Stimulated activated CD4-positive, alpha-beta T cell treated with anti-CD3 and anti-CD28 coated beads, Interleukin-1b, Interleukin-23, amount 100 ng/mL, for 24 hours (primary cell): Measurements from ENCODE around the gene HPN.

Experiments used
- DNase-seq, 4 experiments: peaks; one replicate each; pipeline ENCODE4 v3.0.0-alpha.2; 2020; ENCODE audit warnings: low read depth in 4 of 4, low spot score in 1 of 4

Gene HPN

GRCh38 chr19:35060160-35060855 lies 18.8 kb downstream of the HPN start:
- DNase-seq = no peak

GRCh38 chr19:35061583-35062373 lies 20.3 kb downstream of the HPN start:
- no peak for DNase-seq

- no peak for DNase-seq
These were observed 21.4 kb downstream of the HPN start for GRCh38 chr19:35062942-35063341.

GRCh38 chr19:35063940-35064818 lies 22.7 kb downstream of the HPN start:
- DNase-seq = no peak

GRCh38 chr19:35065574-35065973 lies 24.1 kb downstream of the HPN start:
- DNase-seq = no peak

- no peak for DNase-seq
These were observed 24.6 kb downstream of the HPN start for GRCh38 chr19:35066121-35066520.

- peak; percentile 86 to 92 (median 90) for DNase-seq
These were observed 25.4 kb downstream of the HPN start for GRCh38 chr19:35066691-35067563.

- DNase-seq = no peak
These were observed 27.6 kb downstream of the HPN start for GRCh38 chr19:35068941-35069634.

GRCh38 chr19:35069696-35070095 lies 28.2 kb downstream of the HPN start:
- DNase-seq = no peak

- no peak for DNase-seq
These were observed 28.9 kb downstream of the HPN start for GRCh38 chr19:35070471-35070870.

GRCh38 chr19:35073516-35073915 lies 32.0 kb downstream of the HPN start:
- DNase-seq = no peak

- no peak for DNase-seq
These were observed 32.4 kb downstream of the HPN start for GRCh38 chr19:35073941-35074340.

- DNase-seq = no peak
These were observed 33.1 kb downstream of the HPN start for GRCh38 chr19:35074426-35075201.

GRCh38 chr19:35075202-35076025 lies 33.9 kb downstream of the HPN start:
- no peak for DNase-seq

- no peak for DNase-seq
These were observed 34.5 kb downstream of the HPN start for GRCh38 chr19:35076026-35076370.

- no peak for DNase-seq
These were observed 35.1 kb downstream of the HPN start for GRCh38 chr19:35076657-35077056.

GRCh38 chr19:35077411-35078223 lies 36.1 kb downstream of the HPN start:
- no peak for DNase-seq

GRCh38 chr19:35079826-35080225 lies 38.3 kb downstream of the HPN start:
- no peak for DNase-seq
